ENCODE results near the gene GCKR. TPM values are rescaled to one million over a fixed set of nuclear protein-coding genes. Genes with fewer than 3 reads are reported as not detected.

GCKR gene
- total and polyA plus RNA-seq, 2 donors: 0.18 TPM; not detected in 1

DNA sequence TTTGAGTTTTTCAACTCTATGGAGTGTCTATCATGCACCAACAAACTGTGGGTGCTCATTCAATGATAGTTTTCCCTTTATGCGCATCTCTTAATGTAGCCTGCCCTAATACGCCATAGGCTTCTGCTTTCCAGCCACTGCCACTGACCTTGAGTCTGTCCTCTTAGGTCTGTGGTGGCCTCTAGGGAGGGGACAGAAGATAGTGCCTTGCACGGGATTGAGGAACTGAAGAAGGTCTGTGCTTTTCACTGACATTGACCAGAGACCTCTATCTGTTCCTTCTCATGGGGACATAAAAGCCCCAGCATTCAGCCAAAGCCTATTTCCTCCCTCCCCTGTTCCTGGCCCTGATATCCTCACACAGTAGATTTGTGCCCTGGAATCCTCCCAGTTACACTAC lies 2.3 kb downstream of the GCKR start:
- Histone ChIP-seq H3K27me3 (ENCODE audit: control insufficient read depth in 2 of 2, insufficient read depth in 1 of 2, low read length in 1 of 2) (peaks cover 28 to 60% of the 10 kb centered on the region in 2 donors), H3K4me1 (ENCODE audit: control insufficient read depth in 2 of 2, insufficient read depth in 2 of 2, low read length in 2 of 2) (peaks cover 0 to 7% of the 10 kb centered on the region in 2 donors), H3K9me3 (ENCODE audit: control insufficient read depth in 2 of 2, insufficient read depth in 1 of 2, low read length in 1 of 2) (no peaks in the 10 kb centered on the region), H3K27ac (ENCODE audit: low read depth in 1 of 2, low read length in 1 of 2) (no peak overlapping the region), H3K4me3 (ENCODE audit: low read length in 2 of 2) (no peak overlapping the region), H3K36me3 (ENCODE audit: control insufficient read depth in 2 of 2, insufficient read depth in 2 of 2, low read length in 1 of 2) (no peaks in the 10 kb centered on the region)
- WGBS: 85% methylated on average over 3 of the region's 3 CpGs
- DNase-seq (ENCODE audit: low read depth in 6 of 9, low spot score in 9 of 9): no peak

- peaks cover 11 to 39% of the 10 kb centered on the region in 2 donors for H3K27me3 ChIP-seq (ENCODE audit: control insufficient read depth in 2 of 2, insufficient read depth in 1 of 2, low read length in 1 of 2)
- H3K4me3 ChIP-seq (ENCODE audit: low read length in 2 of 2): no peak overlapping the region
- H3K36me3 ChIP-seq (ENCODE audit: control insufficient read depth in 2 of 2, insufficient read depth in 2 of 2, low read length in 1 of 2): no peaks in the 10 kb centered on the region
- H3K9me3 ChIP-seq (ENCODE audit: control insufficient read depth in 2 of 2, insufficient read depth in 1 of 2, low read length in 1 of 2): no peaks in the 10 kb centered on the region
- H3K4me1 ChIP-seq (ENCODE audit: control insufficient read depth in 2 of 2, insufficient read depth in 2 of 2, low read length in 2 of 2): no peaks in the 10 kb centered on the region
- H3K27ac ChIP-seq (ENCODE audit: low read depth in 1 of 2, low read length in 1 of 2): no peak overlapping the region
- DNase-seq (ENCODE audit: low read depth in 6 of 9, low spot score in 9 of 9): no peak
Observed at GRCh38 chr2:27501042-27501441, 4.4 kb downstream of the GCKR start.

GRCh38 chr2:27502142-27502541 lies 5.5 kb downstream of the GCKR start:
- 96% methylated on average over 4 of the region's 4 CpGs for WGBS
- no peak for DNase-seq (ENCODE audit: low read depth in 6 of 9, low spot score in 9 of 9)

GRCh38 chr2:27506587-27506986 lies 9.9 kb downstream of the GCKR start:
- Histone ChIP-seq H3K27me3 (ENCODE audit: control insufficient read depth in 2 of 2, insufficient read depth in 1 of 2, low read length in 1 of 2) (peaks cover 2 to 3% of the 10 kb centered on the region in 2 donors), H3K4me3 (ENCODE audit: low read length in 2 of 2) (no peak overlapping the region), H3K36me3 (ENCODE audit: control insufficient read depth in 2 of 2, insufficient read depth in 2 of 2, low read length in 1 of 2) (no peaks in the 10 kb centered on the region), H3K27ac (ENCODE audit: low read depth in 1 of 2, low read length in 1 of 2) (no peak overlapping the region), H3K4me1 (ENCODE audit: control insufficient read depth in 2 of 2, insufficient read depth in 2 of 2, low read length in 2 of 2) (no peaks in the 10 kb centered on the region), H3K9me3 (ENCODE audit: control insufficient read depth in 2 of 2, insufficient read depth in 1 of 2, low read length in 1 of 2) (no peaks in the 10 kb centered on the region)
- WGBS: 93% methylated on average over 6 of the region's 6 CpGs
- DNase-seq (ENCODE audit: low read depth in 6 of 9, low spot score in 9 of 9): no peak

More at GRCh38 chr2:27502142-27502541, 5.5 kb downstream of the GCKR start:
- Histone ChIP-seq H3K9me3 (ENCODE audit: control insufficient read depth in 2 of 2, insufficient read depth in 1 of 2, low read length in 1 of 2) (no peaks in the 10 kb centered on the region), H3K4me3 (ENCODE audit: low read length in 2 of 2) (no peak overlapping the region), H3K27me3 (ENCODE audit: control insufficient read depth in 2 of 2, insufficient read depth in 1 of 2, low read length in 1 of 2) (peaks cover 5 to 30% of the 10 kb centered on the region in 2 donors), H3K4me1 (ENCODE audit: control insufficient read depth in 2 of 2, insufficient read depth in 2 of 2, low read length in 2 of 2) (no peaks in the 10 kb centered on the region), H3K27ac (ENCODE audit: low read depth in 1 of 2, low read length in 1 of 2) (no peak overlapping the region), H3K36me3 (ENCODE audit: control insufficient read depth in 2 of 2, insufficient read depth in 2 of 2, low read length in 1 of 2) (no peaks in the 10 kb centered on the region)

DNA sequence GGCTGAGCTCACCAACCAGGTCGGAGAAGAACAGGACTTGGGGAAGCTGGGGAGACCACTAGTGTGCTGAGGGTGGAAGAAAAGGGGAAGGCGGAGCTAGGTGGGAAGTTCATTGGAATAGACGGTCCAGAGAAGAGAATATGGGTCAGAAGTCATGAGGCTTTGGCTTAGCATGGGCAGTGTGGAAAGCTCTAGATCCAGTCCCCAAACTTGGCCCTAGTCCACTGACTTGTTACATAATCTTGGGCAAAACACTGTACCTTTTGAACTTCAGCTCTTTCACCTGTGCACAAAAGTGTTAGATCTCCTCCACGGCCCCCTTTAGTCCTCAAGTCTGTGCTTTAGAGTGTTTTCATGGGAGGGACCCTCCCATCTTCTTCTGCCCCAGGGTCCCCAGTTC lies 10.7 kb downstream of the GCKR start:
- Histone ChIP-seq H3K4me3 (ENCODE audit: low read length in 2 of 2) (no peak overlapping the region), H3K36me3 (ENCODE audit: control insufficient read depth in 2 of 2, insufficient read depth in 2 of 2, low read length in 1 of 2) (no peaks in the 10 kb centered on the region), H3K27me3 (ENCODE audit: control insufficient read depth in 2 of 2, insufficient read depth in 1 of 2, low read length in 1 of 2) (peaks cover 2 to 3% of the 10 kb centered on the region in 2 donors), H3K4me1 (ENCODE audit: control insufficient read depth in 2 of 2, insufficient read depth in 2 of 2, low read length in 2 of 2) (no peaks in the 10 kb centered on the region), H3K9me3 (ENCODE audit: control insufficient read depth in 2 of 2, insufficient read depth in 1 of 2, low read length in 1 of 2) (no peaks in the 10 kb centered on the region), H3K27ac (ENCODE audit: low read depth in 1 of 2, low read length in 1 of 2) (no peak overlapping the region)
- WGBS: 85% methylated on average over 4 of the region's 4 CpGs
- no peak for DNase-seq (ENCODE audit: low read depth in 6 of 9, low spot score in 9 of 9)

GRCh38 chr2:27509326-27509725 lies 12.7 kb downstream of the GCKR start:
- H3K4me1 ChIP-seq (ENCODE audit: control insufficient read depth in 2 of 2, insufficient read depth in 2 of 2, low read length in 2 of 2): no peaks in the 10 kb centered on the region
- H3K9me3 ChIP-seq (ENCODE audit: control insufficient read depth in 2 of 2, insufficient read depth in 1 of 2, low read length in 1 of 2): no peaks in the 10 kb centered on the region
- no peak overlapping the region for H3K4me3 ChIP-seq (ENCODE audit: low read length in 2 of 2)
- no peak overlapping the region for H3K27ac ChIP-seq (ENCODE audit: low read depth in 1 of 2, low read length in 1 of 2)
- no peak for DNase-seq (ENCODE audit: low read depth in 6 of 9, low spot score in 9 of 9)
- H3K27me3 ChIP-seq (ENCODE audit: control insufficient read depth in 2 of 2, insufficient read depth in 1 of 2, low read length in 1 of 2): peaks cover 0 to 2% of the 10 kb centered on the region in 2 donors
- H3K36me3 ChIP-seq (ENCODE audit: control insufficient read depth in 2 of 2, insufficient read depth in 2 of 2, low read length in 1 of 2): no peaks in the 10 kb centered on the region
- 71% methylated on average over 6 of the region's 6 CpGs for WGBS

GRCh38 chr2:27518113-27518781 lies 21.6 kb downstream of the GCKR start:
- 94% methylated on average over 5 of the region's 5 CpGs for WGBS
- Histone ChIP-seq H3K4me1 (ENCODE audit: control insufficient read depth in 2 of 2, insufficient read depth in 2 of 2, low read length in 2 of 2) (no peaks in the 10 kb centered on the region), H3K9me3 (ENCODE audit: control insufficient read depth in 2 of 2, insufficient read depth in 1 of 2, low read length in 1 of 2) (no peaks in the 10 kb centered on the region), H3K4me3 (ENCODE audit: low read length in 2 of 2) (no peak overlapping the region), H3K27me3 (ENCODE audit: control insufficient read depth in 2 of 2, insufficient read depth in 1 of 2, low read length in 1 of 2) (no peaks in the 10 kb centered on the region), H3K36me3 (ENCODE audit: control insufficient read depth in 2 of 2, insufficient read depth in 2 of 2, low read length in 1 of 2) (no peaks in the 10 kb centered on the region), H3K27ac (ENCODE audit: low read depth in 1 of 2, low read length in 1 of 2) (no peak overlapping the region)
- DNase-seq (ENCODE audit: low read depth in 6 of 9, low spot score in 9 of 9): no peak

DNA sequence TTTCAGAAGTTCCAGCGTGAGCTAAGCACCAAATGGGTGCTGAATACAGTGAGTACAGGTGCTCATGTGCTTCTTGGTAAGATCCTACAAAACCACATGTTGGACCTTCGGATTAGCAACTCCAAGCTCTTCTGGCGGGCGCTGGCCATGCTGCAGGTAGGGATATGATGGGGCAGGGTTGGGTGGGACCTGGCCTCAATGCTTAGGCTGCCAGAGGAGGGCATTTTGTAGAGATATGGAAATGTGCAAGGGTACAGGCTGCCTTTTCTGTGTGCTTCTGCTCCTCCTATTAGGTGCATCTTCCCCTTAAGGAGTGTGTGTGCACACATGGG lies 22.1 kb downstream of the GCKR start:
- no peak overlapping the region for H3K27ac ChIP-seq (ENCODE audit: low read depth in 1 of 2, low read length in 1 of 2)
- no peaks in the 10 kb centered on the region for H3K36me3 ChIP-seq (ENCODE audit: control insufficient read depth in 2 of 2, insufficient read depth in 2 of 2, low read length in 1 of 2)
- DNase-seq (ENCODE audit: low read depth in 6 of 9, low spot score in 9 of 9): no peak
- H3K4me1 ChIP-seq (ENCODE audit: control insufficient read depth in 2 of 2, insufficient read depth in 2 of 2, low read length in 2 of 2): no peaks in the 10 kb centered on the region
- H3K4me3 ChIP-seq (ENCODE audit: low read length in 2 of 2): no peak overlapping the region
- H3K27me3 ChIP-seq (ENCODE audit: control insufficient read depth in 2 of 2, insufficient read depth in 1 of 2, low read length in 1 of 2): no peaks in the 10 kb centered on the region
- WGBS: 99% methylated on average over 4 of the region's 4 CpGs
- no peaks in the 10 kb centered on the region for H3K9me3 ChIP-seq (ENCODE audit: control insufficient read depth in 2 of 2, insufficient read depth in 1 of 2, low read length in 1 of 2)

DNA sequence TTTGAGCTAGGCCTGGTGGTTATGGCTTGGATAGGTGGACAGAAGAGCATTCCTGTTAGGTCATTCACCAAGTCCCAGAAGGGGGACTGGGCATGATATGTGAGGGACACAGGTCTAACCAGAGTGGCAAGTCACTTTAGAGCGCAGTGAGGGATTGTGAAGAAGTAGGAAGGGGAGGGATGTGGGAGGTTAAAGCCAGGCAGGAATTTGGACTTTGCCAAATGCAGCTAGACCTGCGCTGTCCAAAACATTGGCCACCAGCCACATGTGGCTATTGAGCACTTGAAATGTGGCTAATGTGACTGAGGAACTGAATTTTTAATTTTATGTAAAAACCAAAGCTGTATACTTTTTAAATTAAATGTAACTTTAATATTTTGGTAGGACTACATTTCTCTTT lies 23.7 kb downstream of the GCKR start:
- H3K27ac ChIP-seq (ENCODE audit: low read depth in 1 of 2, low read length in 1 of 2): no peak overlapping the region
- no peaks in the 10 kb centered on the region for H3K36me3 ChIP-seq (ENCODE audit: control insufficient read depth in 2 of 2, insufficient read depth in 2 of 2, low read length in 1 of 2)
- no peak for DNase-seq (ENCODE audit: low read depth in 6 of 9, low spot score in 9 of 9)
- no peaks in the 10 kb centered on the region for H3K4me1 ChIP-seq (ENCODE audit: control insufficient read depth in 2 of 2, insufficient read depth in 2 of 2, low read length in 2 of 2)
- H3K4me3 ChIP-seq (ENCODE audit: low read length in 2 of 2): no peak overlapping the region
- no peaks in the 10 kb centered on the region for H3K27me3 ChIP-seq (ENCODE audit: control insufficient read depth in 2 of 2, insufficient read depth in 1 of 2, low read length in 1 of 2)
- 97% methylated on average over 2 of the region's 2 CpGs for WGBS
- no peaks in the 10 kb centered on the region for H3K9me3 ChIP-seq (ENCODE audit: control insufficient read depth in 2 of 2, insufficient read depth in 1 of 2, low read length in 1 of 2)

Measured in thymus (tissue), 11 donors.